Dermis blood vessel endothelial cell (primary cell): ENCODE measurements around the gene NGEF. TPM values are rescaled to one million over a fixed set of nuclear protein-coding genes. Genes with fewer than 3 reads are reported as not detected.

Source experiments
- DNase-seq: peaks from one replicate; pipeline ENCODE4 v3.0.0; 2010
- total RNA-seq: library from RNA; depleted of rRNA; stranded (reverse); fragments of >200 nt; gene quantifications from 2 replicates; pipeline ENCODE4 v1.2.3, GENCODE V29; 2014

The NGEF gene
- total RNA-seq, 1 donor from 2014 or later = 0.17 TPM

GRCh38 chr2:232880764-232881351 lies 132.2 kb downstream of the NGEF start:
- no peak for DNase-seq

DNA sequence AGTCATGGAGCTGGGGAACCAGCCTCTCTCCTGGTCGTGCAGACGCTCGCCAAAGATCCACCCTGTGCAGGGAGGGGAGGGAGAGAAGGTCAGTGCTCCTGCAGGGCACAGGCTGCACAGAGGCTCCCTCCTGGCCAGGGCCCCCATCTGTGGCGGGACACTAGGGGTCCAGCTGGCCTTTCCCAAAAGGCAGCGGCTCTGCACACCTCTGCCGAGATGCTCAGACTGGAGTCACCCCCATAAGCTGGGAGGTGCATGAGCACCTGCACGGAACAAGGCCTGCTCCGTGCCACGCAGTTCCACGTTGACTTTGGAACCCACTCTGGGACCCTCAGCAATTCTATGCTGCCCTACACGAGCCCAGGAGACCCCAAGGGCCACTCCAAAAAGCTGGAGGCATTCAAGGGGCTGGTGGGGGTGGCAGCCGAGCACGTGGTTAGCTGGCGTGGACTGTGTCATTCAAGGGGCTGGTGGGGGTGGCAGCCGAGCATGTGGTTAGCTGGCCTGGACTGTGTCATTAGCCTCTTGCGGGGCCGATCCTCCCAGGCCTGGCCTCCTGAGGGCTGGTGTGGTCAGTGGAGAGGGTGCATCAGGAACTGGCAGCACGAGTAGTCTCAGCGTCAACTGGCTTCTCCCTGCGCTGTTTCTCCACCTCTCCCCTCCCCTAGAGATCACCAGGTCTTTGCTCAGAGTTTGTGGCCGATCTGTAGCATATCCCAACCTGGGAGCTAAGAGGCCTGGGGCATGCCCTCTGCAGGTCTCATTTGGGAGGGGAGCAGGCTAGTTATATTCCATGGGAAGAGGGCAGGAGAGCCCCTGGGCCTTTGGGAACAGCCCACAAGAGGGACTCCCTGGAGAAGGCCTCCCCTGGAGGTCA lies 133.2 kb downstream of the NGEF start:
- DNase-seq = no peak

GRCh38 chr2:232878855-232879617 lies 134.0 kb downstream of the NGEF start:
- no peak for DNase-seq

GRCh38 chr2:232877940-232878511 lies 135.0 kb downstream of the NGEF start:
- no peak for DNase-seq

DNA sequence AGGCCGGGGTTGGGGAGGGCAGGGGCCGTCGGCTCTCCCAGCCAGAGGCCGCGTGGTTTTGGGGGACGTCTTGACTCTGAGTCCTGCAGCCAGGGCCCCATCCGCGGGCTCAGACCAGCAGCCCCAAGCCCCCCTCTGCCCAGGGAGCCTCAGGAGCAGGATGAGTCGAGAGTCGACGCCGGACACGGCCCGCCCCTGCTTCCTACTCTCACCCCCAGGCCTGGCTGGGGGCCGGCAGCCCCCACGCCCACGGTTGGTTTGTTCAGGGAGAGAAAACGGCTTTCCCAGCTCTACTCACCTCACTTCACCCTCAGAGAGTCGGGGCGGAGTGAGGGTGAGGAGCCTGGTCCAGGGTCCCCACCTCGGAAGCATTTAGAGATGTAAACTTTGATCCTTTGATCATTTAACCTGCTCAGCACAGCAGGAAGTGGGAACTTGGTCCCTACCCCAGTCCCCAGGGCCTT lies 136.0 kb downstream of the NGEF start:
- no peak for DNase-seq

DNA sequence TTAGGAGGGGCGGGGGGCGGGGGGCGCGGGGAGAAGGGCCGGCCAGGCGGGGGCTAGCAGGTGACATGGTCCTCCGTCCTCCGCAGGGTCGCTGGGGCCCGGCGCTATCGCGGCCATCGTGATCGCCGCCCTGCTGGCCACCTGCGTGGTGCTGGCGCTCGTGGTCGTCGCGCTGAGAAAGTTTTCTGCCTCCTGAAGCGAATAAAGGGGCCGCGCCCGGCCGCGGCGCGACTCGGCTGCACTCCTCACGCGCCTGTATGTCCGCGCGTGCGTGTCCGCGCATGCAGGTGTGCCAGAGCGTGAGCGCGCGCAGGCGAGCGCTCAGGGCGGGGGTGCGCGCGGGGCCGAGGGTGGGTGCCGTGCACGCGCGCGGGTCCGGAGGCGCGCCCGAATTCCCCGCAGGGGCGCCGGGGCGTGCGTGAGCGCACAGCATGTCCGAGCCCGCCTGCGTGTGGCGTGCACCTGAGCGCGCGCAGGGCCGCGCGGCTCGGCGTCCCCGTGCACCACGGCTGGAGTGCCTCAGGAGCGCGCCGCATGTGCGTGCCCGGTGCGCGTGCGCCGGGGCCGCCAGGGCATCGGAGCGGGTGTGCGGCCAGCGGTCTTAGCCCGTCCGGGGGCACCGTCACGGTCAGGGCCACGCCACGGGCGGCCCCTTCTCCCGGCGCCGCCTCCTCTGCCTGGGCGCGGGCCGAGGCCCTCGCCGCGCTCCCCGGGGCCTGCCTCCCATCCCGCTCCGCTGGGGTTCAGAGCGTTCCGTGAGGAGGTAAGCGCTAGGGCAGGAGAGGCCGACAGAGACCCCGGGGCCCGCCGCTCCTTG lies 136.7 kb downstream of the NGEF start:
- peak; percentile 46 for DNase-seq

DNA sequence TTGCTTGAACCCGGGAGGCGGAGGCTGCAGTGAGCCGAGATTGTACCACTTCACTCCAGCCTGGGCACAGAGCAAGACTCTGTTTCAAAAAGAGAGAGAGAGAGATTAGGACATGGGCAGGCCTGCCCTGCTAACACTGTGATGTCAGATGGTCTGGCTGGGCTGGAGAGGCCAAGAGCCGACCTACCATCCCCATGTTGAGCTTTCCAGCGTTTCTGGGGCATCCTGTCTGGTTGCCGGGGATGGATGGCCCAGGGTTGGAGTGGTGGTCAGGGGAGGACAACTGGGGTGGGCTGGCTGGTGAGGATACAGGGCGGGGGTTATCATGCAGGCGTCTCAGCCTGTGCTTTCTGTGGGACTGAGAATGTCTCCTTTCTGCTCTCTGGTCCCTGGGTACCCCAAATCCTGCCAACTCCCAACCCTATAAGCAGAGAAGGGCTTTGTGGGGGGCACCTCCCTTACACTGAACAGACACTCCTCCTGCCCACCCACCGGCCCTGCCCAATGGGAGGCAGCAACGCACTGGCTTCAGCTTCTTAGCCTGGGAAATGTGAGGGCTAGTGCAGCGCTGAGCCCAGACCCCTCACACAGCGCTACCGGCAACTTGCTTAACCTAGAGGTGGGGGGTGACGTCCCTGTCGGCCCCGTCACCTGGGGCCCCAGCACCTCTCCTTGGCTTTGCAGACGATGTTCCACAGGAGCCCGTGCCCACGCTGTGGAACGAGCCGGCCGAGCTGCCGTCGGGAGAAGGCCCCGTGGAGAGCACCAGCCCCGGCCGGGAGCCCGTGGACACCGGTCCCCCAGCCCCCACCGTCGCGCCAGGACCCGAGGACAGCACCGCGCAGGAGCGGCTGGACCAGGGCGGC lies 137.6 kb downstream of the NGEF start:
- DNase-seq = peak; percentile 33

DNA sequence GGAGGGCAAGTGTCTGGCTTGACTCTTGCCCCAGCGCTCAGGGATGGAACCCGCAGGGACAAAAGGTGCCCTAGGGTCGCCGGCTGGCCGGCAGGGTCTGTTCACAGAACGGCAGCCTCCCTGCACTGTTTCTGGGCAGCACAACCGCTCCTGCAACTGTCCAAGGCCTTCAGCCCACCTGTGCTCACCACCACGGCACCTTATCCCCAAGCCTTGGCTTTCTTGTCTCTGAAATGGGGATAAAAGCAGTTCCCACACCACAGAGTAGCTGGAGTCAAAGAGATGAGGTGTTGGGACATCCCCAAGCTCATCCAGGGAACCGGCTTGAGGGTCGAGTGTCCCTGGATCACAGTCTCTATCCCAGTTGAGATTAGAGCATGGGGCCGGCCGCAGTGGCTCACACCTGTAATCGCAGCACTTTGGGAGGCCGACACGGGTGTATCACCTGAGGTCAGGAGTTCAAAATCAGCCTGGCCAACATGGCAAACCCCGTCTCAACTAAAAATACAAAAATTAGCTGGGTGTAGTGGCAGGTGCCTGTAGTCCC lies 138.3 kb downstream of the NGEF start:
- DNase-seq = no peak

- DNase-seq = no peak
These were observed 139.0 kb downstream of the NGEF start for GRCh38 chr2:232873909-232874641.

DNA sequence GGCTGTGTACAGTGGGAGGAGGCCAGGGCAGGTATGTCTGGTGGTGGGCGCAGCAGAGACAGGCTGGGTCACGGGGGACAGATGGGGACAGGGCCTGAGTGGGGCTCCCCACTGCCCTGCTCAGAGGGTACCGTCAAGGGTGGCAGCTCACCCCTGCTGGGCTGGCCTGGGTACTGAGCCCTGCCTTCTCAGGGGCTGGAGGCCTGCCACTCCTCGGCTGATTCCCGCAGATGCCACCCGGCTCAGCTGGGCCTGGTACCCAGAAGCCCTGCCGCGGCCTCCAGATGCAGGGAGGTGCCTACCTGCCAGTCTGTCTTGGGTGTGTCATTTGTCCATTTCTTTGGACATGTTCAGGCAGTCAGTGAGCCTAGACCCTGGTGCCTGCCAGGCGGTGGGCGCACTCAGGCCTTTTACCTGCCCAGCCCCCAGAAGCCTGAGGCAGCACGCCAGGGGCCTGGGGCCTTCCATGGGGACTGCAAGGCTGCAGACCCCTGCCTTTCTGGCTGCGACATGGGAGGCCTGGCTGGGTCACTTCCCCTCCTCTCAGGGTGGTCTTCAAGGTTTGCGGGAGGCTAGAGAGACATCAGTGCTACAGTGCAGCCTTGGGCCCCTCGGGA lies 139.7 kb downstream of the NGEF start:
- no peak for DNase-seq

- DNase-seq = no peak
These were observed 140.2 kb downstream of the NGEF start for GRCh38 chr2:232872826-232873225.

DNA sequence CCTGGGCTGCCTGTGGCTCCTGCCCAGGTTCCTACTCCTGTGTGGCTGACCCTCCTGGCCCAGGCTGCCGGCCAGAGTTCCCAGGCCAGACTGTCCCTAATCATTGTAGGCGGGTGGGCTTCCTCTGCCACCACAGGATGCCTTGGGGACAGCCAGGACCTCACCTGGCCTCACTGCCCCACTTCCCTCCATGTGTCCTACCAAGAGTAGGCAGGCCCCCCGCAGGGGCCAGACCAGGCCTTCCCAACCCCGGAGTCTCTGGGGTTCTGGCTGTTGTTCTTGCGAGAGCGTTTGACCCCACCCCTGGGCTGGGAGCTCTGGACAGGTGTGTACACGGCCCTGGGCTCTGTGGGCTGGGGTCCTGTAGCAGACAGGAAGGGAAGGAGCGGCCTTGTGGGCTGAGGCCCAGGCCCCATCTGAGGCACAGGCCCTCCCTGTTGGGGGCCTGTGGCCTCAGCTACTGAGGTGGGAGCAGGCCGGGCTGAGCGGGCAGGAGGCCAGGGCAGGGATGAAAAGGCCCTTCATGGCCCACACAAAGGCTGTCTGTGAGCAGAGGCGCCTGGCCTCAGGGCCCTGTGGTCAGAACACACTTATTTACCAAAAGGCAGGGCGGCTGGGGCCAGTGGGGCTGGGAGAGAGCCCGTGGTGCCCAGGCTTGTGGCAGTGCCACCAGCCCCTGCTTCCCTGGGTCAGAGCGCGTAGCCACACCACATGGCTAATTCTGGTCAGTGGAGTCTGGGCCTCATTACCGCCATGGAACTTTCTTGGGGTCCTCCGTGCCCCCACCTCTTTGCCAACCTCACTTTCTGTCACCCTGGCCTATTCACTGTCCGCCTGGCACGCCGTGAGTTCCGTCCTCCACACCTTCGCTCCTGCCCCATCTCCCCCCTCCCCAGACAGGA lies 141.0 kb downstream of the NGEF start:
- no peak for DNase-seq

GRCh38 chr2:232871418-232871834 lies 141.6 kb downstream of the NGEF start:
- DNase-seq = no peak

GRCh38 chr2:232870766-232871371 lies 142.2 kb downstream of the NGEF start:
- DNase-seq = no peak

DNA sequence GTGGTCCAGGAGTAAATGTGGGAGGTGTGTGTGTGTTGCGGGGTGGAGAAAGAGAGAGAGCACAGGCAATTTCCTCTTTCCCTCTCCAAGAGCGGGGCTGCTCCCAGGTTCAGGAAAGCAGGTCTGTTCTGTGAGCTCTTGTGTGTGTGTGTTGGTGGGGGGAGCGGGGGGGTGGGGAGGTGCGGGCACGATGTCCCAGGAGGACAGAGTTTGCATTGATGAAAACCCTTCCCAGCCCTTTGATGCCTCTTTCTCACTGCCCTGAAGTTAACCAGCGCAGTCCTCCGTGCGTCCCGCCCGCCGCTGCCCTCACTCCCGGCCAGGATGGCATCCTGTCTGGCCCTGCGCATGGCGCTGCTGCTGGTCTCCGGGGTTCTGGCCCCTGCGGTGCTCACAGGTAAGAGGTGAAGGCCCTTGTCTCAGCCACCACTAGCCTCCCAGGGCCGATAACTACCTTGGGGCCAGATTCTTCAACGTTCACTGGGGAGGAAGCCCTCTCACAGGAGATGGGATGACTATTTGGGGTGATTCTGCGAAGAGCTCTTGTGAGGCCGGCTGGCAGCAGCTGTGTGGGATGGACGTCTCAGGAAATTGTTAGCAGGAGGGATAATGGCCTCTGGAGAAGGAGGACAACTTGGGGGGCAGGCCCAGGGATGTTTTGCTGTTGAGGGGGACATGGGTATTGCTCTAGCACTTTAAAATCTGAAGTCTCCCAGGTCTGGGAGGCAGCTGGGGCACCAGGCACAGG lies 142.9 kb downstream of the NGEF start, which contains the start of gene SNORC:
Gene SNORC, plus strand, starts transcription at position 247 of the 748 bp plus-strand sequence. Its CDS starts 78 bp downstream, at position 325.
- no peak for DNase-seq

- no peak for DNase-seq
These were observed 143.7 kb downstream of the NGEF start for GRCh38 chr2:232869138-232870017.
